Measurements from ENCODE around the gene TMEM35B. TPM values are rescaled to one million over a fixed set of nuclear protein-coding genes. Genes with fewer than 3 reads are reported as not detected.

The TMEM35B gene
- total and polyA plus RNA-seq, 9 of the 15 experiments (the other 6 are each of a cell fraction or from before 2014, with no cell fraction given) = 11.4 to 142 (median 21.4) TPM

DNA sequence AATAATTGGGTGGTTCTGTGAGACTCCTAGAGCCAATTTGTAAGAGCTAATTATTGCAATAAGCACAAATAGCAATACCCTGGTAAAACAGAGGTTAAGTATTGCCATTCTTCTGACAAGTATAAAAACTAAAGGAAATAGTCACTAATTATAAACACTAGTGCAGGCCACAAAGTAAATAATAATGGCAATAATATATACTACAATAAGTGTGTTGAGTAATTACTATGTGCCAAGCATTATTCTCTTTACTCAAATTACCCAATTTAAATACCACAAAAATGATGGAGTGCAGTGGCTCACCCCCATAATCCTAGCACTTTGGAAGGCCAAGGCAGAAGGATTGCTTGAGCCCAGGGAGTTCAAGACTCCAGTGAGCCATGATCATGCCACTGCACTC lies 31.3 kb upstream of the TMEM35B start (continued):
- TF ChIP-seq, protein P1, sequence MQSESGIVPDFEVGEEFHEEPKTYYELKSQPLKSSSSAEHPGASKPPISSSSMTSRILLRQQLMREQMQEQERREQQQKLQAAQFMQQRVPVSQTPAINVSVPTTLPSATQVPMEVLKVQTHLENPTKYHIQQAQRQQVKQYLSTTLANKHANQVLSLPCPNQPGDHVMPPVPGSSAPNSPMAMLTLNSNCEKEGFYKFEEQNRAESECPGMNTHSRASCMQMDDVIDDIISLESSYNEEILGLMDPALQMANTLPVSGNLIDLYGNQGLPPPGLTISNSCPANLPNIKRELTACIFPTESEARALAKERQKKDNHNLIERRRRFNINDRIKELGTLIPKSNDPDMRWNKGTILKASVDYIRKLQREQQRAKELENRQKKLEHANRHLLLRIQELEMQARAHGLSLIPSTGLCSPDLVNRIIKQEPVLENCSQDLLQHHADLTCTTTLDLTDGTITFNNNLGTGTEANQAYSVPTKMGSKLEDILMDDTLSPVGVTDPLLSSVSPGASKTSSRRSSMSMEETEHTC (IDR thresholded peaks at IDR 0.05) = no peak
- TF ChIP-seq CREM (IDR thresholded peaks at IDR 0.05; ENCODE audit: low read depth) (no peak), NFIX (CRISPR knock-in tag; IDR thresholded peaks at IDR 0.05; ENCODE audit: low read depth) (no peak), ARHGAP35 (IDR thresholded peaks at IDR 0.05; ENCODE audit: partially characterized antibody) (no peak)
- TF ChIP-seq, protein P2, sequence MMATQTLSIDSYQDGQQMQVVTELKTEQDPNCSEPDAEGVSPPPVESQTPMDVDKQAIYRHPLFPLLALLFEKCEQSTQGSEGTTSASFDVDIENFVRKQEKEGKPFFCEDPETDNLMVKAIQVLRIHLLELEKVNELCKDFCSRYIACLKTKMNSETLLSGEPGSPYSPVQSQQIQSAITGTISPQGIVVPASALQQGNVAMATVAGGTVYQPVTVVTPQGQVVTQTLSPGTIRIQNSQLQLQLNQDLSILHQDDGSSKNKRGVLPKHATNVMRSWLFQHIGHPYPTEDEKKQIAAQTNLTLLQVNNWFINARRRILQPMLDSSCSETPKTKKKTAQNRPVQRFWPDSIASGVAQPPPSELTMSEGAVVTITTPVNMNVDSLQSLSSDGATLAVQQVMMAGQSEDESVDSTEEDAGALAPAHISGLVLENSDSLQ (IDR thresholded peaks at IDR 0.05) = no peak

GRCh38 chr1:35014486-35014885 lies 29.3 kb upstream of the TMEM35B start:
- in situ Hi-C loops (cut with MboI) = no loop called here
- no peak overlapping the region for H3K9ac ChIP-seq (ENCODE audit: insufficient read depth in 1 of 2, low read depth in 2 of 2, low read length in 2 of 2)
- no peak overlapping the region for H3K4me3 ChIP-seq
- 37% methylated on average over 2 of the region's 2 CpGs for WGBS (ENCODE audit: insufficient coverage, low coverage, missing lambda C conversion rate)
- BruUV-seq (replicated peaks) = TSS peak; percentile 7
- intact Hi-C loops (cut with micrococcal nuclease) = no loop called here
- H3K4me2 ChIP-seq (ENCODE audit: insufficient read depth, low read length) = no peak overlapping the region
- FAIRE-seq (no peak), DNase-seq (ENCODE audit: extremely low read depth in 1 of 4, low spot score in 3 of 4) (no peak), ATAC-seq (no peak)
- H4K20me1 ChIP-seq (replicated peaks; ENCODE audit: control insufficient read depth, insufficient read depth, low read length) = no peaks in the 10 kb centered on the region
- H3K36me3 ChIP-seq (ENCODE audit: control insufficient read depth, insufficient read depth, low read length) = peaks cover 62% of the 10 kb centered on the region
- ChIA-PET CTCF (ENCODE audit: low intra/inter-chr PET ratio) (no interaction called here), POLR2A (interaction anchor here (0.6 to 1.6 kb wide), 4 partner anchors 13 to 70 kb away, joined by 4 to 9 read pairs (median 6); partner anchors contain the start of gene ZMYM6)
- no peaks in the 10 kb centered on the region for H3K4me1 ChIP-seq (replicated peaks in 1 of 2; ENCODE audit: control insufficient read depth in 2 of 2, insufficient read depth in 2 of 2, low read length in 2 of 2)
- H3K9me3 ChIP-seq (replicated peaks; ENCODE audit: control insufficient read depth, insufficient read depth, low read depth, low read length) = no peaks in the 10 kb centered on the region
- no peak overlapping the region for H3K27ac ChIP-seq (ENCODE audit: extremely low read depth, low read depth, low read length)
- H2AFZ ChIP-seq (ENCODE audit: low read depth, low read length) = no peak overlapping the region
- no peaks in the 10 kb centered on the region for H3K79me2 ChIP-seq (ENCODE audit: control insufficient read depth, insufficient read depth, low read length)
- H3K9me1 ChIP-seq (ENCODE audit: control insufficient read depth, insufficient read depth, low read length) = no peaks in the 10 kb centered on the region
- H3K27me3 ChIP-seq (ENCODE audit: control insufficient read depth in 2 of 2, insufficient read depth in 2 of 2, low read length in 2 of 2) = no peaks in the 10 kb centered on the region
- TF ChIP-seq CBX3 (IDR thresholded peaks at IDR 0.05; ENCODE audit: borderline replicate concordance in 1 of 2, low read length in 2 of 2) (no peak), RNF219 (CRISPR knock-in tag; IDR thresholded peaks at IDR 0.05) (no peak), ZNF165 (CRISPR knock-in tag; IDR thresholded peaks at IDR 0.05; ENCODE audit: borderline replicate concordance) (no peak), TCF3 (CRISPR knock-in tag; IDR thresholded peaks at IDR 0.05) (no peak), HMG20B (CRISPR knock-in tag; IDR thresholded peaks at IDR 0.05) (no peak), MAFK (IDR thresholded peaks at IDR 0.05; ENCODE audit: low read length) (no peak), NR2C1 (IDR thresholded peaks at IDR 0.05) (no peak), NR2C1 (tag; IDR thresholded peaks at IDR 0.05) (no peak), NCOA2 (IDR thresholded peaks at IDR 0.05; ENCODE audit: partially characterized antibody in 2 of 2) (no peak), TCFL5 (CRISPR knock-in tag; conservative IDR thresholded peaks at IDR 0.05) (no peak)
